Kidney epithelial cell (primary cell): ENCODE data around the gene CTSK. TPM values are rescaled to one million over a fixed set of nuclear protein-coding genes. Genes with fewer than 3 reads are reported as not detected.
"Not testable (repeated sequence)": the region's sequence is repeated elsewhere in the genome, so short reads cannot be mapped to it uniquely, and the experiment has no call there.

Source experiments
- DNase-seq: peaks from one replicate; pipeline ENCODE4 v3.0.0-alpha.2; 2010; ENCODE audit warnings: low read depth
- H3K27me3 ChIP-seq: 2 replicates; pipeline ENCODE4 v1.6.0; 2011; ENCODE audit warnings: low read length; ENCODE audit not compliant: control insufficient read depth, insufficient read depth
- H3K36me3 ChIP-seq: 2 replicates; pipeline ENCODE4 v1.5.1; 2011; ENCODE audit warnings: low read length; ENCODE audit not compliant: control insufficient read depth, insufficient read depth
- H3K4me3 ChIP-seq: 2 replicates; pipeline ENCODE4 v1.5.1; 2011; ENCODE audit warnings: low read depth, mild to moderate bottlenecking, control low read depth, low read length
- CTCF ChIP-seq: IDR thresholded peaks from 2 replicates; pipeline ENCODE4 v1.5.1; 2011; ENCODE audit warnings: mild to moderate bottlenecking, moderate library complexity, low read length, control low read depth, inconsistent platforms; ENCODE audit not compliant: insufficient read depth, poor library complexity, severe bottlenecking
- total RNA-seq: library from RNA; depleted of rRNA; stranded (reverse); fragments of >200 nt; gene quantifications from 2 replicates; pipeline ENCODE4 v1.2.3, GENCODE V29; 2015

The CTSK gene
- total RNA-seq, 1 donor from 2014 or later, result 4.0 TPM

- peaks cover 1% of the 10 kb centered on the region for H3K36me3 ChIP-seq
- no peaks in the 10 kb centered on the region for H3K27me3 ChIP-seq
- no peak for TF ChIP-seq CTCF
- no peak for DNase-seq
- H3K4me3 ChIP-seq, result no peak overlapping the region
Observed at GRCh38 chr1:150841626-150842025, 33.6 kb upstream of the CTSK start.

GRCh38 chr1:150840850-150841249 lies 32.8 kb upstream of the CTSK start:
- not testable (repeated sequence) for H3K27me3 ChIP-seq, H3K36me3 ChIP-seq, H3K4me3 ChIP-seq, DNase-seq

GRCh38 chr1:150836129-150836773 lies 28.2 kb upstream of the CTSK start:
- Histone ChIP-seq H3K27me3 (no peaks in the 10 kb centered on the region), H3K36me3 (peaks cover 2% of the 10 kb centered on the region), H3K4me3 (no peak overlapping the region)
- DNase-seq, result peak; percentile 37
- TF ChIP-seq CTCF, result no peak

- not testable (repeated sequence) for H3K36me3 ChIP-seq, H3K27me3 ChIP-seq, H3K4me3 ChIP-seq, DNase-seq
Observed at GRCh38 chr1:150833961-150834360, 25.9 kb upstream of the CTSK start.

GRCh38 chr1:150832597-150832996 lies 24.5 kb upstream of the CTSK start:
- Histone ChIP-seq H3K27me3 (no peaks in the 10 kb centered on the region), H3K4me3 (no peak overlapping the region), H3K36me3 (peaks cover 1% of the 10 kb centered on the region)
- DNase-seq, result no peak
- TF ChIP-seq CTCF, result no peak

GRCh38 chr1:150829751-150830150 lies 21.7 kb upstream of the CTSK start:
- no peaks in the 10 kb centered on the region for H3K36me3 ChIP-seq
- TF ChIP-seq CTCF, result no peak
- no peak overlapping the region for H3K4me3 ChIP-seq
- DNase-seq, result no peak
- H3K27me3 ChIP-seq, result no peaks in the 10 kb centered on the region

- H3K4me3 ChIP-seq, result no peak overlapping the region
- TF ChIP-seq CTCF, result no peak
- H3K36me3 ChIP-seq, result no peaks in the 10 kb centered on the region
- no peaks in the 10 kb centered on the region for H3K27me3 ChIP-seq
- no peak for DNase-seq
Observed at GRCh38 chr1:150826299-150826698, 18.2 kb upstream of the CTSK start.
